Fibroblast of lung (primary cell): Measurements from ENCODE around the gene MTNR1A. TPM values are rescaled to one million over a fixed set of nuclear protein-coding genes. Genes with fewer than 3 reads are reported as not detected.
A peak's percentile ranks its signal among the peaks of the same experiment; 100 is the strongest.

Experiments
- DNase-seq, 2 donors: peaks; one replicate each; pipeline versions ENCODE4 v3.0.0 to v3.0.0-alpha.2; 2010; ENCODE audit warnings: low read depth in 2 of 2
- H2AFZ ChIP-seq: 2 replicates; pipeline ENCODE4 v1.5.1; 2012; ENCODE audit warnings: low read length, control low read depth, inconsistent platforms
- H3K27ac ChIP-seq: 2 replicates; pipeline ENCODE4 v1.5.1; 2011; ENCODE audit warnings: low read length, control low read depth; ENCODE audit not compliant: insufficient read depth
- H3K27me3 ChIP-seq: 2 replicates; pipeline ENCODE4 v1.5.1; 2011; ENCODE audit warnings: mild to moderate bottlenecking, low read length; ENCODE audit not compliant: control insufficient read depth, insufficient read depth
- H3K36me3 ChIP-seq: 2 replicates; pipeline ENCODE4 v1.5.1; 2011; ENCODE audit warnings: low read length; ENCODE audit not compliant: control insufficient read depth, insufficient read depth
- H3K4me1 ChIP-seq: 2 replicates; pipeline ENCODE4 v1.5.1; 2011; ENCODE audit warnings: low read length; ENCODE audit not compliant: control insufficient read depth, insufficient read depth; ENCODE audit errors: extremely low read depth
- H3K4me2 ChIP-seq: 2 replicates; pipeline ENCODE4 v1.5.1; 2011; ENCODE audit warnings: low read length, control low read depth; ENCODE audit not compliant: insufficient read depth; ENCODE audit errors: extremely low read depth
- H3K4me3 ChIP-seq, 4 experiments: fragments of 200-600 bp in 1 of 4; sonication (generic) in 1 of 4; replicated peaks in 1 of 4; 2 replicates each; pipeline ENCODE4 v1.5.1; 2011 to 2016; ENCODE audit warnings: low read length in 4 of 4, low read depth in 3 of 4, mild to moderate bottlenecking in 3 of 4, control low read depth in 2 of 4, inconsistent platforms in 1 of 4, mixed read lengths in 1 of 4; ENCODE audit not compliant: insufficient read depth in 1 of 4; ENCODE audit errors: control extremely low read depth in 1 of 4
- H3K79me2 ChIP-seq: 2 replicates; pipeline ENCODE4 v1.5.1; 2012; ENCODE audit warnings: mild to moderate bottlenecking, low read length, inconsistent platforms; ENCODE audit not compliant: control insufficient read depth, insufficient read depth
- H3K9ac ChIP-seq: 2 replicates; pipeline ENCODE4 v1.5.1; 2011; ENCODE audit warnings: mild to moderate bottlenecking, low read length, control low read depth; ENCODE audit not compliant: insufficient read depth
- H3K9me3 ChIP-seq: 2 replicates; pipeline ENCODE4 v1.5.1; 2012; ENCODE audit warnings: low read depth, low read length; ENCODE audit not compliant: control insufficient read depth, insufficient read depth
- H4K20me1 ChIP-seq: 2 replicates; pipeline ENCODE4 v1.5.1; 2011; ENCODE audit warnings: low read length; ENCODE audit not compliant: control insufficient read depth, insufficient read depth; ENCODE audit errors: extremely low read depth
- CTCF ChIP-seq, 2 donors: IDR thresholded peaks in 1 of 2; conservative IDR thresholded peaks in 1 of 2; 1 replicate in 1 of 2; 2 replicates in 1 of 2; pipeline ENCODE4 v1.5.1; 2011 to 2012; ENCODE audit warnings: low read length in 2 of 2, control low read depth in 1 of 2, inconsistent platforms in 1 of 2, low read depth in 1 of 2, mild to moderate bottlenecking in 1 of 2
- EZH2 ChIP-seq: IDR thresholded peaks from 2 replicates; pipeline ENCODE4 v1.5.1; 2012; ENCODE audit warnings: low read length, control low read depth, mild to moderate bottlenecking; ENCODE audit errors: missing control alignments
- polyA plus RNA-seq, 2 donors: library from polyadenylated mRNA; depleted of rRNA in 1 of 2; stranded (reverse) in 1 of 2; unstranded in 1 of 2; fragments of >200 nt; gene quantifications; 2 replicates each; pipeline ENCODE4 v1.2.1, GENCODE V29; 2011 to 2012; ENCODE audit warnings: missing spikeins in 1 of 2
- total RNA-seq: library from RNA; depleted of rRNA; stranded (reverse); fragments of >200 nt; gene quantifications from 2 replicates; pipeline ENCODE4 v1.2.1, GENCODE V29; 2014

Gene MTNR1A
- total and polyA plus RNA-seq, 2 donors (not counting 1 experiment from before 2014, with no cell fraction given), result not detected

DNA sequence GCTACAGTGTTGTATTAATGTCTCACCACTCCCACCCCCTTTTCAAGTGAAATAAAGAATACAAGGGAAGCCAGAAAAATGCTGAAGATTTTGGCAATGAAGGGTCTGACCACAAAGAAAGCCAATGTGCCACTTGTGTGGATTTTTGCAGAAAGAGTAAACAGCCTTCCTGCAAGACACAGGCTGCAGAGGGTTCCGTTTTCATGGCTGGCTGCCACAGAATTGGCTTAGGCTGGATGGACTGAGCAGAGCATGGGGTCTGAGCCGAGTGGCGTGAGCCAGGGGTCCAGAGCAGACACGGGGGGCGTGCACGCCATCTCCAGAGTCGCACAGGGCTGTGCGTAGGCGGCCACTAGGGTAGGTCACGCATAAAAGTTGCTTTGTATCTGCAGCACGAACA is 69.2 kb downstream of the MTNR1A start:
- peak overlapping the region; percentile 46 for H2AFZ ChIP-seq
- H4K20me1 ChIP-seq, result no peaks in the 10 kb centered on the region
- H3K79me2 ChIP-seq, result no peaks in the 10 kb centered on the region
- no peak overlapping the region for H3K9ac ChIP-seq
- H3K27ac ChIP-seq, result no peak overlapping the region
- H3K4me3 ChIP-seq, result peak overlapping the region in 3 of 4 experiments; percentile 21 to 56 (median 55)
- H3K36me3 ChIP-seq, result no peaks in the 10 kb centered on the region
- H3K9me3 ChIP-seq, result no peaks in the 10 kb centered on the region
- DNase-seq, result peak; percentile 7 to 56
- TF ChIP-seq CTCF (conservative IDR thresholded peaks at IDR 0.05 in 1 of 2, IDR thresholded peaks at IDR 0.05 in 1 of 2; ENCODE audit: low read depth in 1 of 2, low read length in 2 of 2) (no peak), EZH2 (no peak)
- peaks cover 3% of the 10 kb centered on the region for H3K4me1 ChIP-seq
- peak overlapping the region; percentile 80 for H3K4me2 ChIP-seq
- no peaks in the 10 kb centered on the region for H3K27me3 ChIP-seq

DNA sequence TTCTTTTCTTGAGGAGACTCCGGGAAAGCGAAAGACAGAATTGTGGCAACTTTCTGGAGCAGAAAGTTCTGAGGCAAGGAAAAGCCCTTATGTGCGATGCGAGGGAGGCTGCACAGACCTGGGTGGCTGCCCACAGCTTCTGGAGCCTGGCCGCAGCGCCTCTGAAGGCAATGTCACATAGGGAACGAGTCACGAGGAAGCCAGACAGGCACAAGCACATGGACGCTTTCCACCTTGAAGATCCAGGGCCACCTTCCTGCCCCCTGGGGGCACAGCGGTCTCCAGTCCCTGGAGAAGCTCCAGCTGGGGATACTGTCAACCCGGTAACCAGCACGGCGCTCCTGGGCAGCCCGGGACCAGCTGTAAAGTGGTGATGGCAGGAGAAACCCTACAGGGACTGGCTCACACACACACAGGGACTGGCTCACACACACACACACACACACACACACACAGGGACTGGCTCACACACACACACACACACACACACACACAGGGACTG is 69.8 kb downstream of the MTNR1A start:
- Histone ChIP-seq H3K9ac (no peak overlapping the region), H4K20me1 (no peaks in the 10 kb centered on the region), H3K79me2 (no peaks in the 10 kb centered on the region), H2AFZ (peak overlapping the region; percentile 86), H3K4me2 (peak overlapping the region; percentile 80), H3K36me3 (no peaks in the 10 kb centered on the region), H3K27ac (no peak overlapping the region), H3K9me3 (no peaks in the 10 kb centered on the region), H3K27me3 (no peaks in the 10 kb centered on the region), H3K4me1 (peaks cover 3% of the 10 kb centered on the region), H3K4me3 (peak overlapping the region; percentile 35 to 56 (median 48))
- peak; percentile 15 to 23 for DNase-seq
- TF ChIP-seq EZH2 (no peak), CTCF (conservative IDR thresholded peaks at IDR 0.05 in 1 of 2, IDR thresholded peaks at IDR 0.05 in 1 of 2; ENCODE audit: low read depth in 1 of 2, low read length in 2 of 2) (peak in 1 of 2 donors; percentile 3)

GRCh38 chr4:186485150-186485549 is 70.2 kb downstream of the MTNR1A start:
- peaks cover 3% of the 10 kb centered on the region for H3K4me1 ChIP-seq
- no peak overlapping the region for H3K9ac ChIP-seq
- TF ChIP-seq EZH2 (no peak), CTCF (conservative IDR thresholded peaks at IDR 0.05 in 1 of 2, IDR thresholded peaks at IDR 0.05 in 1 of 2; ENCODE audit: low read depth in 1 of 2, low read length in 2 of 2) (no peak)
- no peaks in the 10 kb centered on the region for H4K20me1 ChIP-seq
- H3K4me3 ChIP-seq, result peak overlapping the region in 2 of 4 experiments; percentile 55 to 56
- no peak for DNase-seq
- H3K4me2 ChIP-seq, result no peak overlapping the region
- no peak overlapping the region for H3K27ac ChIP-seq
- no peaks in the 10 kb centered on the region for H3K27me3 ChIP-seq
- H3K79me2 ChIP-seq, result no peaks in the 10 kb centered on the region
- H3K9me3 ChIP-seq, result no peaks in the 10 kb centered on the region
- no peaks in the 10 kb centered on the region for H3K36me3 ChIP-seq
- no peak overlapping the region for H2AFZ ChIP-seq
